OCI-LY1 (cell line): ENCODE results near the gene DDC.

Experiments
- H2AFZ ChIP-seq: fragments of 200-600 bp; sonication (generic), shearing (Covaris generic); 2 replicates; pipeline ENCODE4 v1.6.0; 2014; ENCODE audit warnings: antibody characterized with exemption, mild to moderate bottlenecking, low read length
- H3F3A ChIP-seq: fragments of 200-600 bp; sonication (generic), shearing (Covaris generic); 2 replicates; pipeline ENCODE4 v1.6.0; 2014; ENCODE audit warnings: mild to moderate bottlenecking, antibody characterized with exemption, low read length, moderate library complexity; ENCODE audit not compliant: insufficient read depth
- H3K27ac ChIP-seq: fragments of 200-600 bp; sonication (generic); 2 replicates; pipeline ENCODE4 v1.5.1; 2014; ENCODE audit warnings: low read length, mixed run types, mild to moderate bottlenecking, low read depth; ENCODE audit not compliant: poor library complexity, severe bottlenecking
- H3K27me3 ChIP-seq: fragments of 200-600 bp; sonication (generic); 2 replicates; pipeline ENCODE4 v1.6.0; 2014; ENCODE audit warnings: antibody characterized with exemption, mild to moderate bottlenecking, low read length, moderate library complexity; ENCODE audit not compliant: insufficient read depth
- H3K36me3 ChIP-seq: fragments of 200-600 bp; sonication (generic); 2 replicates; pipeline ENCODE4 v1.6.1; 2014; ENCODE audit warnings: mild to moderate bottlenecking, antibody characterized with exemption, low read length, moderate library complexity, mixed read lengths; ENCODE audit not compliant: insufficient read depth
- H3K4me1 ChIP-seq: fragments of 200-600 bp; sonication (generic); 2 replicates; pipeline ENCODE4 v1.5.1; 2014; ENCODE audit warnings: mild to moderate bottlenecking, low read length, moderate library complexity; ENCODE audit not compliant: insufficient read depth, severe bottlenecking
- H3K4me2 ChIP-seq: fragments of 200-600 bp; sonication (generic), shearing (Covaris generic); 2 replicates; pipeline ENCODE4 v1.6.1; 2014; ENCODE audit warnings: low read length
- H3K4me3 ChIP-seq: fragments of 200-600 bp; sonication (generic); 2 replicates; pipeline ENCODE4 v1.5.1; 2014; ENCODE audit warnings: low read length, low read depth, mild to moderate bottlenecking, mixed read lengths; ENCODE audit not compliant: poor library complexity, severe bottlenecking
- H3K79me2 ChIP-seq: fragments of 200-600 bp; shearing (Covaris generic); 2 replicates; pipeline ENCODE4 v1.6.1; 2016; ENCODE audit warnings: mixed run types, low read length, mixed read lengths; ENCODE audit not compliant: insufficient read depth
- H3K9ac ChIP-seq: fragments of 200-600 bp; sonication (generic), shearing (Covaris generic); 2 replicates; pipeline ENCODE4 v1.6.1; 2014; ENCODE audit warnings: mild to moderate bottlenecking, low read length, mixed read lengths
- H3K9me2 ChIP-seq: fragments of 200-600 bp; sonication (generic), shearing (Covaris generic); 2 replicates; pipeline ENCODE4 v1.6.1; 2014; ENCODE audit warnings: low read depth, mild to moderate bottlenecking, low read length, mixed read lengths
- H3K9me3 ChIP-seq: fragments of 200-600 bp; shearing (Covaris generic); 2 replicates; pipeline ENCODE4 v1.6.1; 2014; ENCODE audit warnings: low read length, mixed read lengths
- H4K20me1 ChIP-seq: fragments of 200-600 bp; sonication (generic), shearing (Covaris generic); 2 replicates; pipeline ENCODE4 v1.6.0; 2016; ENCODE audit warnings: mild to moderate bottlenecking, low read length; ENCODE audit not compliant: insufficient read depth
- EZH2 ChIP-seq: fragments of 200-600 bp; sonication (generic), shearing (Covaris generic); IDR thresholded peaks from 2 replicates; pipeline ENCODE4 v1.8.0; 2017; ENCODE audit warnings: borderline replicate concordance, mixed run types, mild to moderate bottlenecking, antibody characterized with exemption, low read length, moderate library complexity, mixed read lengths
- TF ChIP-seq, protein P1 (sequence below): fragments of 200-600 bp; sonication (generic), shearing (Covaris generic); IDR thresholded peaks from 2 replicates; pipeline ENCODE4 v1.5.1; 2017; ENCODE audit warnings: mild to moderate bottlenecking, antibody characterized with exemption, low read length, moderate library complexity, mixed read lengths

The DDC gene

DNA sequence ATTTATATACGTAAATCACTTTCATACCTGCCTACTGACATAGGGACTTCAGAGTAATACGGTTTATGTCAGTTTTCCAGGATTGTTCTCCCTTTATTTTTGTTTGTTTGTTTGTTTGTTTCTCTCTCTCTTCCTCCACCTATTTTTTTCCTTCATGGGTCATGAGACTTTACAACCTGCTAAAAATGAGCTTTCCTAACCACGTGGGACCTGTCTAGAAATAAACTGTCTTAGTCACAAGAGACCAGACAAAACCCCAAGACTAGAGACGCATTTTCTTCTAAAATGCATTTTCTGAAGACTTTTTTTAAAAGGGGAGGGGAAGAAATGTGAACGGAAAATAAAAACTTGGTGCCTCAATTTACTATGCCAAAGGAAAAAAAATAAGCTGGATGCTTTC is 74.0 kb downstream of the DDC start:
- Histone ChIP-seq H4K20me1 (no peaks in the 10 kb centered on the region), H3K36me3 (no peaks in the 10 kb centered on the region), H2AFZ (no peak overlapping the region), H3K9me2 (no peaks in the 10 kb centered on the region), H3K27ac (no peak overlapping the region), H3K4me2 (no peak overlapping the region), H3K9ac (no peak overlapping the region), H3K27me3 (no peaks in the 10 kb centered on the region; the same call in 1 of the 2 replicates), H3K79me2 (no peaks in the 10 kb centered on the region), H3K9me3 (peaks cover 8% of the 10 kb centered on the region; the same call in 1 of the 2 replicates), H3F3A (no peaks in the 10 kb centered on the region), H3K4me3 (no peak overlapping the region), H3K4me1 (no peaks in the 10 kb centered on the region)
- TF ChIP-seq EZH2: no peak
- TF ChIP-seq, protein P1, sequence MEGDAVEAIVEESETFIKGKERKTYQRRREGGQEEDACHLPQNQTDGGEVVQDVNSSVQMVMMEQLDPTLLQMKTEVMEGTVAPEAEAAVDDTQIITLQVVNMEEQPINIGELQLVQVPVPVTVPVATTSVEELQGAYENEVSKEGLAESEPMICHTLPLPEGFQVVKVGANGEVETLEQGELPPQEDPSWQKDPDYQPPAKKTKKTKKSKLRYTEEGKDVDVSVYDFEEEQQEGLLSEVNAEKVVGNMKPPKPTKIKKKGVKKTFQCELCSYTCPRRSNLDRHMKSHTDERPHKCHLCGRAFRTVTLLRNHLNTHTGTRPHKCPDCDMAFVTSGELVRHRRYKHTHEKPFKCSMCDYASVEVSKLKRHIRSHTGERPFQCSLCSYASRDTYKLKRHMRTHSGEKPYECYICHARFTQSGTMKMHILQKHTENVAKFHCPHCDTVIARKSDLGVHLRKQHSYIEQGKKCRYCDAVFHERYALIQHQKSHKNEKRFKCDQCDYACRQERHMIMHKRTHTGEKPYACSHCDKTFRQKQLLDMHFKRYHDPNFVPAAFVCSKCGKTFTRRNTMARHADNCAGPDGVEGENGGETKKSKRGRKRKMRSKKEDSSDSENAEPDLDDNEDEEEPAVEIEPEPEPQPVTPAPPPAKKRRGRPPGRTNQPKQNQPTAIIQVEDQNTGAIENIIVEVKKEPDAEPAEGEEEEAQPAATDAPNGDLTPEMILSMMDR: no peak

DNA sequence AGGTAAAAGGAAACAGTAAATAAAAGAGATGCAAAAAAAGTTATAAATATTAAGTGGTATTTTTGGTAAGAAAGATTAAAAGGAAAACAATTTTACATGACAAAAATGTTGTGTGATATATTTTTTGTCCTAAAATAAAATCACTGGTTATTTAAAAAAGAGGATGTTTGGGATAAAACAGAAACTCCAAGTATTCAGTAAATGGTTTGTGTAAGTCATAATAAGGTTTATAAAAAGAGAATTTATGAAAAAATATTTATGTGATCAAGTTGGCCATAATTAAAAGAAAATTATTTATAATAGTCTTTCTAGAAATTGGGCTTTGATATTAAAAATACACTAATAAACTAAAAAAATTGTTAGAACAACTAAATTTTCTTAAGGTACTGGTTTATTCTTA is 76.8 kb downstream of the DDC start:
- H3K36me3 ChIP-seq: no peaks in the 10 kb centered on the region
- H3K79me2 ChIP-seq: no peaks in the 10 kb centered on the region
- no peaks in the 10 kb centered on the region for H3K4me1 ChIP-seq
- H4K20me1 ChIP-seq: no peaks in the 10 kb centered on the region
- H3K4me3 ChIP-seq: no peak overlapping the region
- no peak overlapping the region for H3K4me2 ChIP-seq
- peaks cover 8% of the 10 kb centered on the region; the same call in 1 of the 2 replicates for H3K9me3 ChIP-seq
- no peaks in the 10 kb centered on the region for H3F3A ChIP-seq
- no peak overlapping the region for H3K27ac ChIP-seq
- H3K27me3 ChIP-seq: no peaks in the 10 kb centered on the region; the same call in 1 of the 2 replicates
- no peaks in the 10 kb centered on the region for H3K9me2 ChIP-seq
- no peak overlapping the region for H3K9ac ChIP-seq
- H2AFZ ChIP-seq: no peak overlapping the region
- TF ChIP-seq EZH2: no peak
- TF ChIP-seq, protein P1: no peak

DNA sequence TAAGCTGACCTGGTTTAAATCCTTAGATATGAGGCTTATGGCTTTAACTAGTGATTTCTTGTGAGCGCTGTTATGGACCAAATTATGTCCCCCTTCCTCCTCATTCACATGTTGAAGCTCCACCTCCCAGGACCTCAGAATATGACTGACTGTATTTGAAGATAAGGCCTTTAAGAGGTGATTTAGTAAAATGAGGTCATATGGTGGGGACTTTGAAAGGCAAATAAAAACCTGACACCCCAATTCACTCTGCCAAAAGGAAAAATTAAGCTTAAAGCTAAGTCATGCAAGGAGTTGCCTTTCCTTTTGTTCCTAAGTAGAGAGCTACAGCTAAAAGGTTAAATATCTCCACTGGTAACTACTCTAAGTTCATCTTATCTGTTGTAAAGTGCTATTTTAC is 78.7 kb downstream of the DDC start:
- H2AFZ ChIP-seq: no peak overlapping the region
- no peak overlapping the region for H3K27ac ChIP-seq
- no peaks in the 10 kb centered on the region; the same call in 1 of the 2 replicates for H3K27me3 ChIP-seq
- H3F3A ChIP-seq: no peaks in the 10 kb centered on the region
- H3K4me1 ChIP-seq: no peaks in the 10 kb centered on the region
- no peak overlapping the region for H3K9ac ChIP-seq
- H4K20me1 ChIP-seq: no peaks in the 10 kb centered on the region
- H3K79me2 ChIP-seq: no peaks in the 10 kb centered on the region
- H3K36me3 ChIP-seq: no peaks in the 10 kb centered on the region
- TF ChIP-seq, protein P1: no peak
- no peak for TF ChIP-seq EZH2
- no peaks in the 10 kb centered on the region for H3K9me2 ChIP-seq
- no peak overlapping the region for H3K4me3 ChIP-seq
- no peak overlapping the region for H3K4me2 ChIP-seq
- H3K9me3 ChIP-seq: peaks cover 8% of the 10 kb centered on the region; the same call in 1 of the 2 replicates
